HCT116 (cell line): ENCODE measurements around the gene CUBN. TPM values are rescaled to one million over a fixed set of nuclear protein-coding genes. Genes with fewer than 3 reads are reported as not detected.

Experiments used
- ATAC-seq: fragments of 200-7000 bp; cut with Tn5 transposase; 2 replicates; pipeline ENCODE4 v1.9.1; 2020; ENCODE audit warnings: mild to moderate bottlenecking, moderate library complexity
- BruUV-seq: library from RNA; stranded (reverse); fragments of 400-500 nt; replicated peaks from 2 replicates; lab custom pipeline; 2021; lab: Mats Ljungman, UMichigan
- CTCF ChIA-PET: fragments of 300-600 bp; sonication (Branson Sonifier 250); formaldehyde crosslinking; loops from one replicate; lab custom pipeline; 2021; ENCODE audit warnings: antibody characterized with exemption; lab: Charles Lee
- POLR2A ChIA-PET: fragments of 300-600, 350-600 bp; sonication (Branson Sonifier 250); formaldehyde crosslinking; loops from one replicate; lab custom pipeline; 2021; ENCODE audit warnings: antibody characterized with exemption; lab: Charles Lee
- RAD21 ChIA-PET, 2 experiments: fragments of 300-600 bp; sonication (Branson Sonifier 250); formaldehyde crosslinking; loops; one replicate each; lab custom pipeline; 2023; ENCODE audit warnings: low total read pairs in 2 of 2; ENCODE audit not compliant: uncharacterized antibody in 2 of 2, unreplicated experiment in 2 of 2, low non-redundant PET in 1 of 2; lab: Charles Lee
- DNase-seq: peaks from one replicate; pipeline ENCODE4 v3.0.0-alpha.2; 2010; ENCODE audit warnings: low read depth, low spot score
- H2AFZ ChIP-seq: fragments of 200-600 bp; shearing (Covaris generic), sonication (generic); 2 replicates; pipeline ENCODE4 v1.6.1; 2017; ENCODE audit warnings: low read depth, mixed run types, mixed read lengths, antibody characterized with exemption, low read length; ENCODE audit not compliant: poor library complexity, severe bottlenecking
- H3K27ac ChIP-seq: 2 replicates; pipeline ENCODE4 v1.5.1; 2012; ENCODE audit warnings: low read depth, low read length
- H3K27me3 ChIP-seq: fragments of 200-600 bp; sonication (generic); 2 replicates; pipeline ENCODE4 v1.6.1; 2016; ENCODE audit warnings: mixed run types, low read length, mixed read lengths; ENCODE audit not compliant: insufficient read depth
- H3K36me3 ChIP-seq, 2 experiments: fragments of 200-500 bp in 1 of 2; fragments of 200-600 bp in 1 of 2; sonication (Bioruptor generic) in 1 of 2; sonication (generic) in 1 of 2; 2 replicates each; pipeline versions ENCODE4 v1.5.1 to v1.6.1; 2014 to 2016; ENCODE audit warnings: low read length in 2 of 2, inconsistent platforms in 1 of 2, mixed read lengths in 1 of 2, mixed run types in 1 of 2; ENCODE audit not compliant: insufficient read depth in 2 of 2, control insufficient read depth in 1 of 2
- H3K4me1 ChIP-seq, 2 experiments: fragments of 200-600 bp in 1 of 2; sonication (generic) in 1 of 2; 2 replicates each; pipeline versions ENCODE4 v1.5.1 to v1.6.1; 2012 to 2017; ENCODE audit warnings: low read length in 2 of 2, inconsistent platforms in 1 of 2, mild to moderate bottlenecking in 1 of 2, mixed read lengths in 1 of 2, mixed run types in 1 of 2, moderate library complexity in 1 of 2; ENCODE audit not compliant: insufficient read depth in 2 of 2, control insufficient read depth in 1 of 2
- H3K4me2 ChIP-seq: fragments of 200-600 bp; sonication (generic); 2 replicates; pipeline ENCODE4 v1.6.1; 2017; ENCODE audit warnings: mixed run types, low read length, mixed read lengths
- H3K4me3 ChIP-seq, 2 experiments: fragments of 200-600 bp in 1 of 2; sonication (generic) in 1 of 2; replicated peaks in 1 of 2; 2 replicates each; pipeline ENCODE4 v1.5.1; 2011 to 2016; ENCODE audit warnings: low read length in 2 of 2, control low read depth in 1 of 2, low read depth in 1 of 2, mild to moderate bottlenecking in 1 of 2, mixed read lengths in 1 of 2, mixed run types in 1 of 2
- H3K79me2 ChIP-seq: fragments of 200-600 bp; sonication (generic); 2 replicates; pipeline ENCODE4 v1.6.1; 2017; ENCODE audit warnings: mild to moderate bottlenecking, mixed run types, low read length, moderate library complexity, mixed read lengths; ENCODE audit not compliant: insufficient read depth
- H3K9ac ChIP-seq: fragments of 200-600 bp; sonication (generic); 2 replicates; pipeline ENCODE4 v1.6.1; 2016; ENCODE audit warnings: low read length, mixed read lengths
- H3K9me2 ChIP-seq: fragments of 200-600 bp; sonication (generic), shearing (Covaris generic); 2 replicates; pipeline ENCODE4 v1.6.1; 2017; ENCODE audit warnings: mixed run types, mild to moderate bottlenecking, moderate library complexity; ENCODE audit not compliant: insufficient read depth
- H3K9me3 ChIP-seq, 2 experiments: fragments of 200-500 bp in 1 of 2; fragments of 200-600 bp in 1 of 2; sonication (Bioruptor generic) in 1 of 2; sonication (generic) in 1 of 2; 2 replicates each; pipeline ENCODE4 v1.6.1; 2014 to 2017; ENCODE audit warnings: low read length in 2 of 2, mixed read lengths in 2 of 2, inconsistent platforms in 1 of 2, low read depth in 1 of 2, mild to moderate bottlenecking in 1 of 2, mixed run types in 1 of 2, moderate library complexity in 1 of 2; ENCODE audit not compliant: control insufficient read depth in 1 of 2, insufficient read depth in 1 of 2
- H4K20me1 ChIP-seq: fragments of 200-600 bp; sonication (generic), shearing (Covaris generic); 2 replicates; pipeline ENCODE4 v1.6.1; 2017; ENCODE audit warnings: mixed run types, mild to moderate bottlenecking, moderate library complexity; ENCODE audit not compliant: insufficient read depth
- EZH2 ChIP-seq: fragments of 200-600 bp; sonication (generic); IDR thresholded peaks from 2 replicates; pipeline ENCODE4 v1.6.1; 2017; ENCODE audit warnings: antibody characterized with exemption, mixed run types
- EZH2phosphoT487 ChIP-seq: fragments of 200-600 bp; IDR thresholded peaks from 2 replicates; pipeline ENCODE4 v1.6.1; 2018; ENCODE audit warnings: antibody characterized with exemption, borderline replicate concordance
- FOSL1 ChIP-seq: IDR thresholded peaks from 2 replicates; pipeline ENCODE4 v1.6.1; 2012; ENCODE audit warnings: low read depth
- JUND ChIP-seq: IDR thresholded peaks from 2 replicates; pipeline ENCODE4 v1.6.1; 2012
- POLR2AphosphoS5 ChIP-seq: IDR thresholded peaks from 2 replicates; pipeline ENCODE4 v1.6.1; 2011; ENCODE audit warnings: mild to moderate bottlenecking, low read depth, low read length, moderate library complexity
- SIN3A ChIP-seq: IDR thresholded peaks from 2 replicates; pipeline ENCODE4 v1.6.1; 2012; ENCODE audit warnings: low read depth
- SP1 ChIP-seq: IDR thresholded peaks from 2 replicates; pipeline ENCODE4 v1.6.1; 2012; ENCODE audit warnings: low read depth
- SRF ChIP-seq: IDR thresholded peaks from 2 replicates; pipeline ENCODE4 v1.6.1; 2012; ENCODE audit warnings: low read depth
- TCF7L2 ChIP-seq: IDR thresholded peaks from 2 replicates; pipeline ENCODE4 v1.7.0; 2011; ENCODE audit warnings: borderline replicate concordance, inconsistent platforms; ENCODE audit not compliant: insufficient read depth, insufficient read length; ENCODE audit errors: extremely low read depth
- YY1 ChIP-seq: IDR thresholded peaks from 2 replicates; pipeline ENCODE4 v1.6.1; 2011; ENCODE audit warnings: low read length, low read depth, moderate library complexity, mild to moderate bottlenecking; ENCODE audit not compliant: insufficient replicate concordance; ENCODE audit errors: extremely low read depth
- ZNF274 ChIP-seq: fragments of 200-500 bp; sonication (Bioruptor generic); IDR thresholded peaks from 2 replicates; pipeline ENCODE4 v1.6.1; 2014; ENCODE audit warnings: mild to moderate bottlenecking, low read depth, low read length, inconsistent platforms
- intact Hi-C: fragments of 100-400 bp; cut with micrococcal nuclease; formaldehyde crosslinking; loops from 2 replicates; pipeline ENCODE4 v1.10.0; 2022
- total RNA-seq: library from RNA; stranded (reverse); gene quantifications from one replicate; pipeline ENCODE4 v1.2.1, GENCODE V29; 2021; ENCODE audit not compliant: unreplicated experiment
- TF ChIP-seq, protein P1 (sequence below): IDR thresholded peaks from 2 replicates; pipeline ENCODE4 v1.6.1; 2012
- TF ChIP-seq, protein P2 (sequence below): IDR thresholded peaks from 2 replicates; pipeline ENCODE4 v1.6.1; 2012; ENCODE audit warnings: low read depth
- TF ChIP-seq, protein P3 (sequence below): IDR thresholded peaks from 2 replicates; pipeline ENCODE4 v1.6.1; 2011; ENCODE audit warnings: mild to moderate bottlenecking, low read length, moderate library complexity; ENCODE audit not compliant: insufficient replicate concordance; ENCODE audit errors: extremely low read depth
- TF ChIP-seq, protein P4 (sequence below): IDR thresholded peaks from 2 replicates; pipeline ENCODE4 v1.6.1; 2012
- TF ChIP-seq, protein P5 (sequence below), 3 experiments: fragments of 200-600 bp in 1 of 3; sonication (generic) in 1 of 3; IDR thresholded peaks in 2 of 3; conservative IDR thresholded peaks in 1 of 3; 2 replicates each; pipeline ENCODE4 v1.5.1; 2012 to 2017; ENCODE audit warnings: low read depth in 2 of 3, low read length in 2 of 3, antibody characterized with exemption in 1 of 3, borderline replicate concordance in 1 of 3, control low read depth in 1 of 3, mild to moderate bottlenecking in 1 of 3, mixed read lengths in 1 of 3, mixed run types in 1 of 3, moderate library complexity in 1 of 3; ENCODE audit not compliant: insufficient read depth in 1 of 3

Gene CUBN
- total RNA-seq, 1 experiment from 2014 or later, result 1.2 TPM

DNA sequence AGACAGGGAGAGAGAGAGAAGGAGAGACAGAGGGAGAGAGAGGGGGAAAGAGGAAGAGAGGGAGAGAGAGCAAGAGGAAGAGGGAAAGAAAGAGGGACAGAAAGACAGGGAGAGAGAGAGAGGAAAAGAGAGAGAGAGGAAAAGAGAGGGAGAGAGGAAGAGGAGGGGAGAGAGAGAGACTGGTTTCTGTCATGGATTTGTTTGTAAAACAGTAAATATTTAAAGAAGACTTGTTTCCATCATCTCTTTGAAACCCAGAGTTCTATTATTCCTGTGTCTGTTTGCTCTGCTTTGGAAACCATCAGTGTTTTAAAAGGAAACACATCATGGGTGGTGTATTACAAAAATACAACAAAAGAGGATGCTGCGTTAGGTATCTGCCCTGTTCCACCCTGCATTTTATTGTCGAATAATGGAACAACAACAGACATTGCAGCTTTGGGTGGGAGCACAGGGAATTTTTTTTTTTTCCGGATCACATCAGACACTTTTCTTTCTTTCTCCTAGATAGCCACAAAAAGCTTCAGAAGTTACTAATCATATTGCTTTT, 161.7 kb downstream of the CUBN start:
- H3K4me2 ChIP-seq, result peak overlapping the region; percentile 59
- H2AFZ ChIP-seq, result peak overlapping the region; percentile 55
- BruUV-seq, result no TSS peak
- no peaks in the 10 kb centered on the region for H3K36me3 ChIP-seq
- H3K79me2 ChIP-seq, result no peaks in the 10 kb centered on the region
- DNase-seq (no peak), ATAC-seq (no peak)
- intact Hi-C loops, result no loop called here
- peaks cover 22 to 36% of the 10 kb centered on the region in 2 experiments for H3K4me1 ChIP-seq
- no peak for TF ChIP-seq JUND
- TF ChIP-seq, protein P1, sequence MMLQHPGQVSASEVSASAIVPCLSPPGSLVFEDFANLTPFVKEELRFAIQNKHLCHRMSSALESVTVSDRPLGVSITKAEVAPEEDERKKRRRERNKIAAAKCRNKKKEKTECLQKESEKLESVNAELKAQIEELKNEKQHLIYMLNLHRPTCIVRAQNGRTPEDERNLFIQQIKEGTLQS, result no peak
- TF ChIP-seq, protein P2, sequence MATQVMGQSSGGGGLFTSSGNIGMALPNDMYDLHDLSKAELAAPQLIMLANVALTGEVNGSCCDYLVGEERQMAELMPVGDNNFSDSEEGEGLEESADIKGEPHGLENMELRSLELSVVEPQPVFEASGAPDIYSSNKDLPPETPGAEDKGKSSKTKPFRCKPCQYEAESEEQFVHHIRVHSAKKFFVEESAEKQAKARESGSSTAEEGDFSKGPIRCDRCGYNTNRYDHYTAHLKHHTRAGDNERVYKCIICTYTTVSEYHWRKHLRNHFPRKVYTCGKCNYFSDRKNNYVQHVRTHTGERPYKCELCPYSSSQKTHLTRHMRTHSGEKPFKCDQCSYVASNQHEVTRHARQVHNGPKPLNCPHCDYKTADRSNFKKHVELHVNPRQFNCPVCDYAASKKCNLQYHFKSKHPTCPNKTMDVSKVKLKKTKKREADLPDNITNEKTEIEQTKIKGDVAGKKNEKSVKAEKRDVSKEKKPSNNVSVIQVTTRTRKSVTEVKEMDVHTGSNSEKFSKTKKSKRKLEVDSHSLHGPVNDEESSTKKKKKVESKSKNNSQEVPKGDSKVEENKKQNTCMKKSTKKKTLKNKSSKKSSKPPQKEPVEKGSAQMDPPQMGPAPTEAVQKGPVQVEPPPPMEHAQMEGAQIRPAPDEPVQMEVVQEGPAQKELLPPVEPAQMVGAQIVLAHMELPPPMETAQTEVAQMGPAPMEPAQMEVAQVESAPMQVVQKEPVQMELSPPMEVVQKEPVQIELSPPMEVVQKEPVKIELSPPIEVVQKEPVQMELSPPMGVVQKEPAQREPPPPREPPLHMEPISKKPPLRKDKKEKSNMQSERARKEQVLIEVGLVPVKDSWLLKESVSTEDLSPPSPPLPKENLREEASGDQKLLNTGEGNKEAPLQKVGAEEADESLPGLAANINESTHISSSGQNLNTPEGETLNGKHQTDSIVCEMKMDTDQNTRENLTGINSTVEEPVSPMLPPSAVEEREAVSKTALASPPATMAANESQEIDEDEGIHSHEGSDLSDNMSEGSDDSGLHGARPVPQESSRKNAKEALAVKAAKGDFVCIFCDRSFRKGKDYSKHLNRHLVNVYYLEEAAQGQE, result no peak
- TF ChIP-seq EZH2, result no peak
- no peak for TF ChIP-seq TCF7L2
- TF ChIP-seq, protein P3, sequence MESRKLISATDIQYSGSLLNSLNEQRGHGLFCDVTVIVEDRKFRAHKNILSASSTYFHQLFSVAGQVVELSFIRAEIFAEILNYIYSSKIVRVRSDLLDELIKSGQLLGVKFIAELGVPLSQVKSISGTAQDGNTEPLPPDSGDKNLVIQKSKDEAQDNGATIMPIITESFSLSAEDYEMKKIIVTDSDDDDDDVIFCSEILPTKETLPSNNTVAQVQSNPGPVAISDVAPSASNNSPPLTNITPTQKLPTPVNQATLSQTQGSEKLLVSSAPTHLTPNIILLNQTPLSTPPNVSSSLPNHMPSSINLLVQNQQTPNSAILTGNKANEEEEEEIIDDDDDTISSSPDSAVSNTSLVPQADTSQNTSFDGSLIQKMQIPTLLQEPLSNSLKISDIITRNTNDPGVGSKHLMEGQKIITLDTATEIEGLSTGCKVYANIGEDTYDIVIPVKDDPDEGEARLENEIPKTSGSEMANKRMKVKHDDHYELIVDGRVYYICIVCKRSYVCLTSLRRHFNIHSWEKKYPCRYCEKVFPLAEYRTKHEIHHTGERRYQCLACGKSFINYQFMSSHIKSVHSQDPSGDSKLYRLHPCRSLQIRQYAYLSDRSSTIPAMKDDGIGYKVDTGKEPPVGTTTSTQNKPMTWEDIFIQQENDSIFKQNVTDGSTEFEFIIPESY, result no peak
- no peak for TF ChIP-seq YY1
- no peak for TF ChIP-seq SIN3A
- no peak for TF ChIP-seq FOSL1
- TF ChIP-seq, protein P4, sequence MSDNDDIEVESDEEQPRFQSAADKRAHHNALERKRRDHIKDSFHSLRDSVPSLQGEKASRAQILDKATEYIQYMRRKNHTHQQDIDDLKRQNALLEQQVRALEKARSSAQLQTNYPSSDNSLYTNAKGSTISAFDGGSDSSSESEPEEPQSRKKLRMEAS, result no peak
- no peak for TF ChIP-seq ZNF274
- TF ChIP-seq EZH2phosphoT487, result no peak
- no peak for TF ChIP-seq SP1
- TF ChIP-seq, protein P5, sequence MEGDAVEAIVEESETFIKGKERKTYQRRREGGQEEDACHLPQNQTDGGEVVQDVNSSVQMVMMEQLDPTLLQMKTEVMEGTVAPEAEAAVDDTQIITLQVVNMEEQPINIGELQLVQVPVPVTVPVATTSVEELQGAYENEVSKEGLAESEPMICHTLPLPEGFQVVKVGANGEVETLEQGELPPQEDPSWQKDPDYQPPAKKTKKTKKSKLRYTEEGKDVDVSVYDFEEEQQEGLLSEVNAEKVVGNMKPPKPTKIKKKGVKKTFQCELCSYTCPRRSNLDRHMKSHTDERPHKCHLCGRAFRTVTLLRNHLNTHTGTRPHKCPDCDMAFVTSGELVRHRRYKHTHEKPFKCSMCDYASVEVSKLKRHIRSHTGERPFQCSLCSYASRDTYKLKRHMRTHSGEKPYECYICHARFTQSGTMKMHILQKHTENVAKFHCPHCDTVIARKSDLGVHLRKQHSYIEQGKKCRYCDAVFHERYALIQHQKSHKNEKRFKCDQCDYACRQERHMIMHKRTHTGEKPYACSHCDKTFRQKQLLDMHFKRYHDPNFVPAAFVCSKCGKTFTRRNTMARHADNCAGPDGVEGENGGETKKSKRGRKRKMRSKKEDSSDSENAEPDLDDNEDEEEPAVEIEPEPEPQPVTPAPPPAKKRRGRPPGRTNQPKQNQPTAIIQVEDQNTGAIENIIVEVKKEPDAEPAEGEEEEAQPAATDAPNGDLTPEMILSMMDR (IDR thresholded peaks at IDR 0.05 in 2 of 3, conservative IDR thresholded peaks at IDR 0.05 in 1 of 3; ENCODE audit: borderline replicate concordance in 1 of 3, insufficient read depth in 1 of 3, low read depth in 2 of 3, low read length in 2 of 3), result no peak
- no peak for TF ChIP-seq POLR2AphosphoS5
- no peak for TF ChIP-seq SRF
- H3K9me2 ChIP-seq, result no peaks in the 10 kb centered on the region
- H4K20me1 ChIP-seq, result no peaks in the 10 kb centered on the region
- ChIA-PET RAD21 (no interaction called here), POLR2A (interaction anchor here (1.1 kb wide), 1 partner anchor 23 kb away, joined by 3 read pairs; no protein-coding TSS in a partner anchor), CTCF (no interaction called here)
- no peak overlapping the region for H3K4me3 ChIP-seq
- H3K27ac ChIP-seq, result no peak overlapping the region
- H3K27me3 ChIP-seq, result no peaks in the 10 kb centered on the region
- no peaks in the 10 kb centered on the region for H3K9me3 ChIP-seq
- no peak overlapping the region for H3K9ac ChIP-seq
